Measurements from ENCODE around the gene FOXK1.

FOXK1 gene

DNA sequence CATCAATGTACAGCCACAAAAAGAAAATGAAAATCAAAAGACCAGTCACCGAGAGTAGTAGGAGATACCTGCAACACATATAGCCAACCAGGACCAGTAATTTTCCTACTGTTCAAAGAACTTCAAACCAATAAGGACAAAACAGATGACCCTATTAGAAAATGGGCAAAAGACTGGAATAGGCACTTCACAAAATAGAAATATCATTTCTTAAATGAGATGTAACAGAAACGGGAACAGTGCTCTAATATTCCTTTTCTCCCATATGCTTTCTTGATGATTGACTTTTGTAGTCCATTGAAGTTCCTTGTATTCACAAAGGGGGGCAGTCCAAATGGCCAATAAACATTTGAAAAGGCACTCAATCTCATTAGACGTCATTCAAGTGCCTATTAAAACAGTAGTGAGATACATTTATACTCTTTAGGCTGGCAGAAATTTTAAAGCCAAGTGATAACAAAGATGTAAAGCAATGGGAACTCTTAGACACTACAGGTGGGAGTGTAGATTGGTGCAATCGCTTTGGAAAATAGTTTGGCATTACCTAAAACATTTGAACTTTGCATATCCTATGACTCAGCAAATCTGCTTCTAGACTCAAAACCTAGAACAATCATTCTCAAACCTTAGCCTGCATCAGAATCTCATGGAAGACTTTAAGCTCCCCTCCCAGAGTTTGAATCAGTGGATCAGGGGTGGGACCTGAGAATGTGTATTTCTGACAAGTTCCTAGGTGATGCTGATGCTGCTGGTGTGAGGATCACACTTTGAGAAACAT, 24.3 kb upstream of the FOXK1 start:
- no peak overlapping the region for H3K27ac ChIP-seq
- TF ChIP-seq, protein P1, sequence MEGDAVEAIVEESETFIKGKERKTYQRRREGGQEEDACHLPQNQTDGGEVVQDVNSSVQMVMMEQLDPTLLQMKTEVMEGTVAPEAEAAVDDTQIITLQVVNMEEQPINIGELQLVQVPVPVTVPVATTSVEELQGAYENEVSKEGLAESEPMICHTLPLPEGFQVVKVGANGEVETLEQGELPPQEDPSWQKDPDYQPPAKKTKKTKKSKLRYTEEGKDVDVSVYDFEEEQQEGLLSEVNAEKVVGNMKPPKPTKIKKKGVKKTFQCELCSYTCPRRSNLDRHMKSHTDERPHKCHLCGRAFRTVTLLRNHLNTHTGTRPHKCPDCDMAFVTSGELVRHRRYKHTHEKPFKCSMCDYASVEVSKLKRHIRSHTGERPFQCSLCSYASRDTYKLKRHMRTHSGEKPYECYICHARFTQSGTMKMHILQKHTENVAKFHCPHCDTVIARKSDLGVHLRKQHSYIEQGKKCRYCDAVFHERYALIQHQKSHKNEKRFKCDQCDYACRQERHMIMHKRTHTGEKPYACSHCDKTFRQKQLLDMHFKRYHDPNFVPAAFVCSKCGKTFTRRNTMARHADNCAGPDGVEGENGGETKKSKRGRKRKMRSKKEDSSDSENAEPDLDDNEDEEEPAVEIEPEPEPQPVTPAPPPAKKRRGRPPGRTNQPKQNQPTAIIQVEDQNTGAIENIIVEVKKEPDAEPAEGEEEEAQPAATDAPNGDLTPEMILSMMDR (IDR thresholded peaks at IDR 0.05) = no peak
- no peak for TF ChIP-seq ZFX (IDR thresholded peaks at IDR 0.05; ENCODE audit: borderline replicate concordance)

- TF ChIP-seq, protein P1 (IDR thresholded peaks at IDR 0.05) = peak; percentile 30
- TF ChIP-seq ZFX (IDR thresholded peaks at IDR 0.05; ENCODE audit: borderline replicate concordance) = no peak
- no peak overlapping the region for H3K27ac ChIP-seq
Measured at GRCh38 chr7:4659551-4660286, 22.4 kb upstream of the FOXK1 start.

GRCh38 chr7:4661871-4662270, 20.2 kb upstream of the FOXK1 start:
- no peak for TF ChIP-seq ZFX (IDR thresholded peaks at IDR 0.05; ENCODE audit: borderline replicate concordance)
- TF ChIP-seq, protein P1 (IDR thresholded peaks at IDR 0.05) = no peak
- H3K27ac ChIP-seq = no peak overlapping the region

GRCh38 chr7:4663239-4664018, 18.7 kb upstream of the FOXK1 start:
- TF ChIP-seq, protein P1 (IDR thresholded peaks at IDR 0.05) = no peak
- TF ChIP-seq ZFX (IDR thresholded peaks at IDR 0.05; ENCODE audit: borderline replicate concordance) = no peak
- no peak overlapping the region for H3K27ac ChIP-seq

DNA sequence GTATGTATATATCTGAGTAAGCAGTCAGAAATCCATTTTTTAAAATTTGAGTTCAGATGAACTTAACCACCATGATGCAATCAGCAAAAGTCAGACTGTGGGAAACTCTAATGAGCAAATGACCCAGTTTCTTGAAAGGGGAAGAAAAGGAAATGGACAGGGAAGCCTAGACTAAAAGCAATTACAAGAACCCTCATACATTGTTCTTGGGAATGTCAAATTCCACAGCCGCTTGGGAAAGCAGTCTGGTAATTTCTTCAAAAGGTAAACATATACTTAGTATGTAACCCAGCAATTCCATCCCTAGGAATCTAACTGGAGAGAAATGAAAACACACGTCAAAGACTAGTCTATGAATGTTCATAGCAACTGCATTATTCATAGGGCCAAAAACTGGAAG, 16.4 kb upstream of the FOXK1 start:
- TF ChIP-seq, protein P1 (IDR thresholded peaks at IDR 0.05) = no peak
- no peak for TF ChIP-seq ZFX (IDR thresholded peaks at IDR 0.05; ENCODE audit: borderline replicate concordance)
- no peak overlapping the region for H3K27ac ChIP-seq

DNA sequence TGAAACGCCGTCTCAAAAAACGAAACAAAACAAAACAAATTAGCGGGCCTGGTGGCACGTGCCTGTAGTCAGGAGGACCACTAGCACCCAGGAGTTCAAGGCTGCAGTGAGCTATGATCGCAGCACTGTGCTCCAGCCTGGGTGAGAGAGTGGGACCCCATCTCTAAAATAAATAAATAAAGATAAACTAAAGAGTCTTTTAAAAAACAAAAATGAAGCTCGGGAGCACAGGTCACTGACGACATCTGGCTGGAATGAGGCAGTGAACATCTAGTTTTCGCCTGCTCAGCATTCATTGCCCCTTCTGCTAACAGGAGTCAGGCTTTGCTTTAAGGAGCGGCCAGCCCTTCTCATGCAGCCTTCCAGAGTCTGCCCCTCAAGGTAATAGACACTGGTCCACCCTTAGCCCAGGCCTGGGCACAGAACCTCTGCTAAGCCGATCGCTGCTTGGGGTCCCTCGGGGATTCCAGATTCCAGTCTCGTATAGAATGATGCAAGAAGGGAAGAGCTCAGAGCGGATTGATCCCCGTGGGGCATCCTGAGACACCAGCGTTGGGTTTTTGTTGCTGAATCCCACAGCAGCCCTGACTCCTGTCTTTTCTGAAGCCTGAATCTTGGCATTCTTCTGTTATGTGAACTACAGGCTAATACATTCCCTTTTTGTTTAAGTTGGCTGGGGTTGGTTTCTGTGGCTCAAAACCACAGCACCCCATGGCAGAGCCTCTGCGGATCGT, 14.2 kb upstream of the FOXK1 start:
- H3K27ac ChIP-seq = no peak overlapping the region
- TF ChIP-seq, protein P1 (IDR thresholded peaks at IDR 0.05) = no peak
- no peak for TF ChIP-seq ZFX (IDR thresholded peaks at IDR 0.05; ENCODE audit: borderline replicate concordance)

All from 22Rv1 (cell line).